Limb (tissue), 2 donors: Measurements from ENCODE around the gene GAS2L3.

Experiments
- DNase-seq, 2 donors: peaks; one replicate each; pipeline ENCODE4 v3.0.0-alpha.2; 2016; ENCODE audit errors: extremely low spot score in 2 of 2

Gene GAS2L3

DNA sequence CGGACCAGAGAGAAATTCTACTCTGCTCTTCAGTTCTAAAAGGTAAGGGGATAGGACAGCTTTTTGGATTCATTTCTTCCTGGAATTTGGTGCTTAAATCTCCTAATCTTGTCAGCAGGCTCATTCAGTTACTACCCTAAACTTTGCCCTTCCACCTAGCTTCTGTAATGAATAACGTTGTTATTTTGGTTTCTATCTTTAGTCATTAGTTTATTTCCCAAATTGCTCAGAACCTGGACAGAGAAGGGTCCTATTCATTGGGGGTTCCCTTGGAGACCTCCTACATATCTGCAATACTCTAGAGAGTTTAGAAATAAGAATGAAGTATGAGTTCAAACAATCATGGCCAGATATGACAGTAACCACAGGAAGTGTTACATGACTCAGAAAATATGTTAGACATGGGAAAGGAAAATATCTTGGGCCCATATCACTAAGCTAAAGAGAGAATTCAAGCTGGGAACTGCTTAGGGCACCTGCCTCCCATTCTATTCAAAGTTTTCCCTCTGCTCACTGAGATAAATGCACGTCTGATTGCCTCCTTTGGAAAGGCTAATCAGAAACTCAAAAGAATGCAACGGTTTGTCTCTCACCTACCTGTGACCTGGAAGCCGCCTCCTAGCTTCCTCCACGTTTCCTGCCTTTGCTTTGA, 87.9 kb downstream of the GAS2L3 start:
- DNase-seq = no peak

DNA sequence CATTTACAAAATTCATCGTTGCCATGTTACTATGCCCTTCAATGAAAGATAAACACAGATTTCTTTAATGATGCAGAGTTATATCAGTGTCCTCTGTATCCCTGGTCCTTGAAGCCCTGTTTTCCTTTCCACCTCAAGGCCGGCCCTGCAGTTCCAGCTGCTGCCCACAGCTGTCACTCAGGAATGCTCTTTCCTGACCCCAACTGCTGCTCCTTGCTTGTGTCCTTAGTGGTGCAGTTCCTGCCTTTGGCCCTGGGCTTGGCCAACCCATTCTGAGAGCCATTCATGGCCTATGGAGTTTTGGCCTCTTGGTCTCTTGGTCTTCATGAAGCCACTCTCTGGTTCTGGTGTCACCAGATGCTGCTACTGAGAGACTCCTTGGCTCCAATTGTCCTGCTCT, 93.1 kb downstream of the GAS2L3 start:
- no peak for DNase-seq

DNA sequence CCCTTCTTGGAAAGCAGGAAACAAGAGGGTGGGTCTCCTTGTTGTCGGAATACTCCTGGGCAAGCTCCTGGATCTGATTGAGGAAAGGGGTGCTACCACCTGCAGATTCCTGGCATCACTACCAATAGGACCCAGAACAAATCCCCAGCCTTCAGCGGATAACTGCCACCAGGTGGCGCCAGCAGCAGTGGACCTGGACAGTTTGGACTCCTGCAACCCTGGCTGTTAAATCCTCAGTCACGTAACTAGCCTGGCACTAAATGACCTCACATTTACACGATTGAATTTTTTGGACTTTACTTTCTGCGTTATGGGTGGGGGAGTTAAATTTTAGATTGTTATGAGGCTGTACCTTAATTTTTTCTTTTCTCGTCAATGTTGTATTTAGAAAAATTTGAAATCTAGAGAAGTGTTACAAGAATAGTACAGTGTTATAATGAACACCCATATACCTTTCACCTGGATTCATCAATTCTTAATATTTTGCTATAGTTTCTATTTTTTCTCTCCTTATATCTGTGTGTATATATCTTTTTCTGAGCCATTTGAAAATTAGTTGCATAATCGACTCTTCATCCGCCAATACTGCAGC, 95.6 kb downstream of the GAS2L3 start:
- DNase-seq = peak; percentile 26 to 78

DNA sequence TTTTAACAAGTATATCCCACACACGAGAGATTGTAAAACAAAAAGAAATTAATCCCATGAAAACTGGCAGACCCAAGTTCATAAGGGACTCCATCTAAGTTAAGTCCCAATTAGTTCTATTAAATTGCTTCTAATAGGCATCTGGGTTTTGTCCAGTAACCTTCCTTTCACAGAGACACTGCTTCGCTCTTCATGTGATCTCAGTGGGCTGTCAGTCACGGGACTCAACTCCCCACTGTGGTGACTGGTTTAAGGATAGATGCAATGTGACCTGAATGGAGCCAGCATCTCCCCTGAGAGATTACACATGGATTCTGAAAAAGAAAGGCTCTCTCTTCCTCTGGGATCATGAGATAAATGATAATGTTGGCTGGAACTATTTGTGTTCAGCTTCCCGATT, 96.4 kb downstream of the GAS2L3 start:
- no peak for DNase-seq

DNA sequence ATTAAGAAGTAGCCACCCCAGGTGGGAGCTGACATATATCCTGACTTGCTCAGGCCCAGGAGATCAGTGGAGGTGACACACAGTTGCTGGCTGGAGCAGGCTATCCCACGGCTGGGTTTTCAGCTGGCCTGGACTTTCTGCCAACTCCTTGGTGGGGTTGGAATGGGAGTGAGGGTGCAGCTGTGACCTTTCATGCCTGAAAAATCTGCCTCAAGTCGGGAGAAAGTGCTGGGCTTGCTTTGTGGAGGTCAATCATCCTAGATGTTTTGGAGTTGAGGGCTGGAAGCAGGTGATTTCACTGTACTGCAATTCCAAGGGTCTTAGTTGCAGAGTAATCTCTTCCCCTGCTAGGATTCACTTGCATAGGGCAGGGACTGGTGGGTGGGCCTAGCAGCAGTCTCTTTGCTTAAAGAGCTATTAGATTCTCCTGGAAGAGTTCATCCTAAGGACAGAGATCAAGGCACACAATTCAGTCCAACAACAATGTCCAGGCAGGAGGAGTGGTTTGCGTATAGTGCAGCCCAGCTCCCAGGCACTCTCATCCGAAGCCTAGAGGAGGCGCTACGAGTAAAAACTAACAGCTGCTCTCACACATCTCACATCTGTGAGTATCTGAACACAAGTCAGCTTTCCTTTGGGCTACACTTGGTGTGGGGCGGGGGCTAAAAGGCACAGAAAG, 98.1 kb downstream of the GAS2L3 start:
- no peak for DNase-seq

DNA sequence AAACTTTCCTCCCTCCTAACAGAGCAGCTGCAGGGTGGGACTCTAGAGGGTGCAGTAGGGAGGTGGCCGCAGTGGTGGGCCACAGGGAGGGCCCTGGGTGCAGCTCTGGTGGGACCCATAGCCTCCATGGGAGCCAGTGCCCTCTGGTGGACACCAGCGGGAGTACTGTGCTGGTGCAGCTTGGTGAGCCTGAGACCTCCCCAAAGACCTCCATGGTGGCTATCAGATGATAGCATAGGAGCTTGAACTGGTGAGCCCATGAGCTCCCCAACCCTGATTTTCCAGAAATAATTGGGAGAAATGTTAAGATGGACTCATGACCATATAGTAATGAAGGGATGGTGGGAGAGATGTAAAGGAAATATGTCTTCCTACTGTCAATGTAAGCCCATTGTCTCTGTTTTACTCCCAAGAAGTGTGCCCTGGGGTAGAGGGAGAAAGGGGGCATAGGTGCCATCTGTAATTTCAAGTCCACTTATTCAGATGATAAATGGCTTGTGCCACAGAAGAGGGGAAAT, 98.7 kb downstream of the GAS2L3 start:
- DNase-seq = no peak

DNA sequence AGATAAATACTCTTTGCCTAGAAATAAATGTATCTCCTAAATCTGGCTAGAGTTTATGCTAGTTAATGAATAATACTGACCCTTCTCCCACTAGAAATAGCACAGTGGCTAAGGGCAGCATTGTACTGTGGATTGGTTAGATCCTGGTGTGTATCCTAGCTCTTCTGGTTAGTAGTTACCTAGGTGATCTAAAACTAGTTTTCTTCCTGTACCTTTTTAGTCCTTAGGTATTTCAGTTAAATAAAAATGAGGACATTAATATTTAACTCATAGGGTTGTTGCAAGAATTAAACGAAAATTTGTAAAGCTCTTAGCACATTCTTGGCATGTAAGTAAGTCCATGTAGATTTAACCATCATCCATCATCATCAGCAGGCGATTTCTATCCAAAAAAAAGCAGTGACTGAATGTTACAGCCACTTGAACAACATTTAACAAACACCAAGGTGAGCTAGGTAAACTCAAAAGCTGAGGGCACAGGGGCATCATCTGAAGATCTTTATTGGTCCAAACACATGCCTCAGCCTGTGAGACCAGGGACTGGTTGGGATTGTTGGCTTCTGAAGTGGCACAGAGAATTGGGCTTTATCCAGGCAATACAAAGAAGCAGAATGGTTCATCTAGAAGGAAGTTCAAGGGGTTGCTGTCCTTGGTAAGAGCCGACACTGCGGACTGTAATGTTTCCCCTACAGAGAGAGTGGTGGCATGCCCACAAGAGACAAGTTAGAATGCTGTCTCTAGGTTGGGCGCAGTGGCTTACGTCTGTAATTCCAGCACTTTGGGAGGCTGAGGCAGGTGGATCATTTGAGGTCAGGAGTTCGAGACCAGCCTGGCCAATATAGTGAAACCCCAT, 100.8 kb downstream of the GAS2L3 start:
- no peak for DNase-seq
